H1 (cell line): Measurements from ENCODE around the gene MADD. TPM values are rescaled to one million over a fixed set of nuclear protein-coding genes. Genes with fewer than 3 reads are reported as not detected.
A peak's percentile ranks its signal among the peaks of the same experiment; 100 is the strongest.

Experiments
- CTCF ChIA-PET: fragments of 300-600 bp; sonication (Branson Sonifier 250); formaldehyde crosslinking; loops from one replicate; lab custom pipeline; 2021; ENCODE audit not compliant: partially characterized antibody; lab: Charles Lee
- POLR2A ChIA-PET: fragments of 300-600 bp; sonication (Branson Sonifier 250); formaldehyde crosslinking; loops from one replicate; lab custom pipeline; 2021; ENCODE audit warnings: inconsistent platforms; ENCODE audit not compliant: partially characterized antibody; lab: Charles Lee
- DNase-seq, 2 experiments: peaks; one replicate each; pipeline versions ENCODE4 v3.0.0 to v3.0.0-alpha.2; 2010 to 2022; ENCODE audit warnings: low spot score in 2 of 2, low read depth in 1 of 2, mixed read lengths in 1 of 2
- FAIRE-seq: peaks from 2 replicates; lab custom pipeline; 2011; peaks lifted over from hg19 to GRCh38; lab: Jason Lieb, UNC
- H2AFZ ChIP-seq: 2 replicates; pipeline ENCODE4 v1.8.1; 2012; ENCODE audit warnings: low read length, inconsistent platforms
- H2AK5ac ChIP-seq: 2 replicates; pipeline ENCODE4 v1.6.1; 2013; ENCODE audit warnings: low read depth, low read length
- H2BK120ac ChIP-seq: replicated peaks from 2 replicates; pipeline ENCODE3; 2013; ENCODE audit warnings: low read depth, low read length, inconsistent platforms
- H2BK12ac ChIP-seq: 2 replicates; pipeline ENCODE4 v1.6.1; 2013; ENCODE audit warnings: low read depth, low read length
- H2BK15ac ChIP-seq: 2 replicates; pipeline ENCODE4 v1.6.1; 2013; ENCODE audit warnings: low read length
- H2BK20ac ChIP-seq: 2 replicates; pipeline ENCODE4 v1.6.1; 2013; ENCODE audit warnings: low read length
- H2BK5ac ChIP-seq: 2 replicates; pipeline ENCODE4 v1.6.1; 2013; ENCODE audit warnings: low read depth, low read length
- H3K14ac ChIP-seq: 2 replicates; pipeline ENCODE4 v1.6.1; 2013; ENCODE audit warnings: inconsistent platforms; ENCODE audit not compliant: insufficient read length
- H3K18ac ChIP-seq: 2 replicates; pipeline ENCODE4 v1.6.1; 2013; ENCODE audit warnings: low read length; ENCODE audit errors: extremely low read depth
- H3K23ac ChIP-seq: 2 replicates; pipeline ENCODE4 v1.6.1; 2013; ENCODE audit warnings: inconsistent platforms; ENCODE audit not compliant: insufficient read length
- H3K23me2 ChIP-seq: 2 replicates; pipeline ENCODE4 v1.6.1; 2013; ENCODE audit warnings: low read depth, low read length
- H3K27ac ChIP-seq: 2 replicates; pipeline ENCODE4 v1.6.1; 2011; ENCODE audit warnings: low read depth, low read length, inconsistent platforms
- H3K27me3 ChIP-seq, 4 experiments: replicated peaks in 1 of 4; 1 replicate in 1 of 4; 2 replicates in 3 of 4; pipeline versions ENCODE4 v1.6.1 to v1.8.1; 2011 to 2013; ENCODE audit warnings: low read length in 3 of 4, mild to moderate bottlenecking in 3 of 4, inconsistent platforms in 2 of 4, mixed read lengths in 2 of 4, moderate library complexity in 1 of 4; ENCODE audit not compliant: control insufficient read depth in 3 of 4, insufficient read depth in 3 of 4; ENCODE audit errors: extremely low read depth in 1 of 4
- H3K36me3 ChIP-seq, 4 experiments: 2 replicates each; pipeline versions ENCODE4 v1.6.1 to v1.8.1; 2011 to 2013; ENCODE audit warnings: mild to moderate bottlenecking in 4 of 4, low read length in 3 of 4, moderate library complexity in 2 of 4, control low read depth in 1 of 4, inconsistent platforms in 1 of 4; ENCODE audit not compliant: insufficient read depth in 4 of 4, control insufficient read depth in 2 of 4
- H3K4ac ChIP-seq: replicated peaks from 2 replicates; pipeline ENCODE3; 2013; ENCODE audit warnings: low read length, low read depth, mixed read lengths, inconsistent platforms; ENCODE audit not compliant: insufficient read length
- H3K4me1 ChIP-seq, 4 experiments: replicated peaks in 1 of 4; 1 replicate in 1 of 4; 2 replicates in 3 of 4; pipeline versions ENCODE4 v1.6.1 to v1.8.1; 2011 to 2013; ENCODE audit warnings: low read length in 3 of 4, inconsistent platforms in 2 of 4, mixed read lengths in 1 of 4; ENCODE audit not compliant: insufficient read depth in 4 of 4, control insufficient read depth in 3 of 4
- H3K4me2 ChIP-seq, 2 experiments: 2 replicates each; pipeline versions ENCODE4 v1.6.1 to v1.8.1; 2011 to 2013; ENCODE audit warnings: low read depth in 2 of 2, low read length in 2 of 2, control low read depth in 1 of 2, inconsistent platforms in 1 of 2, mild to moderate bottlenecking in 1 of 2; ENCODE audit not compliant: insufficient read depth in 1 of 2
- H3K4me3 ChIP-seq, 4 experiments: fragments of 200-600, 300-600 bp in 1 of 4; sonication (generic), shearing (Covaris generic), sonication (Bioruptor Twin) in 1 of 4; 2 replicates each; pipeline versions ENCODE4 v1.5.1 to v1.8.1; 2011 to 2016; ENCODE audit warnings: low read length in 4 of 4, low read depth in 3 of 4, control low read depth in 2 of 4, inconsistent platforms in 2 of 4, mild to moderate bottlenecking in 2 of 4, mixed read lengths in 1 of 4, moderate library complexity in 1 of 4; ENCODE audit not compliant: insufficient read depth in 2 of 4; ENCODE audit errors: extremely low read depth in 1 of 4
- H3K56ac ChIP-seq: replicated peaks from 2 replicates; pipeline ENCODE3; 2013; ENCODE audit warnings: low read depth, mild to moderate bottlenecking, mixed read lengths, low read length, inconsistent platforms; ENCODE audit not compliant: insufficient read length
- H3K79me1 ChIP-seq: 2 replicates; pipeline ENCODE4 v1.6.1; 2013; ENCODE audit warnings: low read depth, low read length, control low read depth
- H3K79me2 ChIP-seq, 2 experiments: 2 replicates each; pipeline versions ENCODE4 v1.6.1 to v1.8.1; 2012 to 2013; ENCODE audit warnings: low read length in 2 of 2, mild to moderate bottlenecking in 2 of 2, inconsistent platforms in 1 of 2; ENCODE audit not compliant: insufficient read depth in 2 of 2, control insufficient read depth in 1 of 2
- H3K9ac ChIP-seq, 4 experiments: replicated peaks in 1 of 4; 1 replicate in 1 of 4; 2 replicates in 3 of 4; pipeline versions ENCODE4 v1.6.1 to v1.8.1; 2011 to 2013; ENCODE audit warnings: low read depth in 3 of 4, low read length in 3 of 4, control low read depth in 2 of 4, mild to moderate bottlenecking in 2 of 4, moderate library complexity in 2 of 4, inconsistent platforms in 1 of 4; ENCODE audit errors: extremely low read depth in 1 of 4
- H3K9me3 ChIP-seq, 2 experiments: 2 replicates each; pipeline versions ENCODE4 v1.6.1 to v1.8.1; 2012 to 2013; ENCODE audit warnings: mild to moderate bottlenecking in 2 of 2, moderate library complexity in 2 of 2, control low read depth in 1 of 2, inconsistent platforms in 1 of 2, low read depth in 1 of 2, low read length in 1 of 2, mixed read lengths in 1 of 2; ENCODE audit not compliant: insufficient read depth in 2 of 2
- H4K20me1 ChIP-seq, 2 experiments: replicated peaks in 1 of 2; 2 replicates each; pipeline versions ENCODE3 to v1.8.1; 2011 to 2013; ENCODE audit warnings: inconsistent platforms in 2 of 2, low read length in 2 of 2, mild to moderate bottlenecking in 1 of 2; ENCODE audit not compliant: insufficient read depth in 2 of 2, control insufficient read depth in 1 of 2
- H4K5ac ChIP-seq: 2 replicates; pipeline ENCODE4 v1.6.1; 2013; ENCODE audit warnings: low read length, low read depth, mixed read lengths, inconsistent platforms; ENCODE audit not compliant: insufficient read length
- H4K8ac ChIP-seq: 2 replicates; pipeline ENCODE4 v1.8.0; 2013; ENCODE audit warnings: mild to moderate bottlenecking, moderate library complexity, low read length, inconsistent platforms; ENCODE audit not compliant: insufficient read depth; ENCODE audit errors: extremely low read depth
- H4K91ac ChIP-seq: replicated peaks from 2 replicates; pipeline ENCODE3; 2013; ENCODE audit warnings: low read length, mixed read lengths, inconsistent platforms; ENCODE audit not compliant: insufficient read length
- BCL11A ChIP-seq, 2 experiments: IDR thresholded peaks; one replicate each; pipeline ENCODE4 v1.6.1; 2011; ENCODE audit warnings: low read depth in 2 of 2, low read length in 2 of 2, mild to moderate bottlenecking in 2 of 2
- EZH2 ChIP-seq: fragments of 200-600 bp; sonication (generic); IDR thresholded peaks from 2 replicates; pipeline ENCODE4 v1.7.1; 2012; ENCODE audit warnings: low read depth, mild to moderate bottlenecking, moderate library complexity, low read length, inconsistent platforms; ENCODE audit not compliant: severe bottlenecking
- POLR2A ChIP-seq, 2 experiments: IDR thresholded peaks; 1 replicate in 1 of 2; 2 replicates in 1 of 2; pipeline ENCODE4 v1.6.1; 2011; ENCODE audit warnings: low read depth in 2 of 2, low read length in 2 of 2, mild to moderate bottlenecking in 2 of 2; ENCODE audit errors: control extremely low read depth in 1 of 2
- SP1 ChIP-seq: IDR thresholded peaks from 2 replicates; pipeline ENCODE4 v1.6.1; 2011; ENCODE audit warnings: low read depth, low read length
- TEAD4 ChIP-seq: IDR thresholded peaks from 2 replicates; pipeline ENCODE4 v1.6.1; 2012; ENCODE audit warnings: low read depth, low read length, inconsistent platforms, mixed read lengths
- WGBS, 2 experiments: shearing (Covaris generic) in 1 of 2; methylation state at CpG; one replicate each; pipeline versions ENCODE4 v1.1.6 to v1.1.7; 2013 to 2015; ENCODE audit warnings: low lambda C conversion rate in 2 of 2, mixed read lengths in 2 of 2, inconsistent platforms in 1 of 2, low coverage in 1 of 2, missing lambda C conversion rate in 1 of 2; ENCODE audit not compliant: insufficient replicate concordance in 2 of 2, insufficient coverage in 1 of 2, insufficient read length in 1 of 2; ENCODE audit errors: extremely low coverage in 1 of 2, missing lambda C conversion rate in 1 of 2; 5-methylcytosine and 5-hydroxymethylcytosine counted together
- polyA plus RNA-seq, 7 experiments: library from polyadenylated mRNA; depleted of rRNA in 3 of 7; stranded (reverse) in 5 of 7; unstranded in 2 of 7; fragments of >200 nt in 5 of 7; fragments of 200-250 nt in 2 of 7; gene quantifications; 1 replicate in 5 of 7; 2 replicates in 1 of 7; 4 replicates in 1 of 7; pipeline versions ENCODE4 v1.2.1 to v1.2.3, GENCODE V29; 2011 to 2013; ENCODE audit warnings: missing spikeins in 2 of 7, mixed read lengths in 2 of 7
- total RNA-seq: library from RNA; stranded (reverse); fragmentation: NEBNext Ultra II Directional; extraction: Animal tissue kit (Norgen Biotek cat#: 25700); gene quantifications from 2 replicates; pipeline ENCODE4 v1.2.1, GENCODE V29; 2021

Gene MADD
- total and polyA plus RNA-seq, 2 of the 8 experiments (the other 6 are each of a cell fraction or from before 2014, with no cell fraction given) = 32.5 to 45.4 TPM

DNA sequence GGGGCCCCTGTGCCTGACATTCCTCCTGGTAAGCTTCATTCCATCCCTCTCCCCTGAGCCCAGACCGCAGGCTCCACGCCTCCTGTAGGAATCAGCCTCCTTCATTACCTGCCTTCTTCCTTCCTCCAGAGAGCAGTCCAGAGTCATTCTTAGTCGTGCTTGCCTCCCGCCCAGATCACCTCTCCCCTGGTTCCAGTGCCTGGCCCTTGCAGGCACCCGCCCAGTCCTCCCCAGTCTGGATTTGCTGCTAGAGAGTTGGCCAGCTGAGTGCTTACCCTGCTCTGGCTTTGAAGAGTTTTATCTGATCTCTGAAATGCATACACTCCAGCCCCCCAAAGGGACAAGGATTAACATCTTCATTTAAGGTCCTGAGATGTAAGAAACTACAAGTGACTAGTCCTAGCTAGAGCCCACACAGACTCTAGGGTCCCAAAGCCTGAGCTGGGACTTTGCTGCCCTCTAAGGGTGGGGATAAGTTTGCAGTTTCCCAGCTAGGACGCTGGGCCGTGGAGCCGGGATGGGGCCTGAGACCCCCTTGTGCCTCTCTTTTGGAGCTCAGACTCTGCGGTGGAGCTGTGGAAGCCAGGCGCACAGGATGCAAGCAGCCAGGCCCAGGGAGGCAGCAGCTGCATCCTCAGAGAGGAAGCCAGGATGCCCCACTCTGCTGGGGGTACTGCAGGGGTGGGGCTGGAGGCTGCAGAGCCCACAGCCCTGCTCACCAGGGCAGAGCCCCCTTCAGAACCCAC, 10.5 kb upstream of the MADD start:
- Histone ChIP-seq H3K23me2 (peaks cover 3% of the 10 kb centered on the region), H2BK15ac (no peak overlapping the region), H2BK20ac (no peak overlapping the region), H3K9ac (no peak overlapping the region), H3K79me2 (no peaks in the 10 kb centered on the region), H4K8ac (peak overlapping the region; percentile 71; the same call in 1 of the 2 replicates), H3K4me3 (no peak overlapping the region), H3K18ac (peak overlapping the region; percentile 15), H3K4ac (no peak overlapping the region), H4K20me1 (no peaks in the 10 kb centered on the region), H3K9me3 (no peaks in the 10 kb centered on the region), H2BK120ac (no peak overlapping the region), H3K27me3 (no peaks in the 10 kb centered on the region), H2AK5ac (no peak overlapping the region), H4K5ac (peak overlapping the region; percentile 47), H3K27ac (no peak overlapping the region), H2AFZ (no peak overlapping the region), H4K91ac (no peak overlapping the region), H3K14ac (no peak overlapping the region), H2BK12ac (no peak overlapping the region), H3K4me1 (peaks cover 2 to 15% (median 9%) of the 10 kb centered on the region in 4 experiments), H3K4me2 (peak overlapping the region in 1 of 2 experiments; percentile 47; a peak in 2 of 4 replicates), H2BK5ac (0 out of 2 replicates have a peak overlapping the region, but pooled peaks have one; percentile 40), H3K36me3 (no peaks in the 10 kb centered on the region; a peak in 1 of 8 replicates), H3K56ac (no peak overlapping the region), H3K79me1 (no peaks in the 10 kb centered on the region), H3K23ac (no peak overlapping the region)
- 51% methylated on average over 10 of the region's 10 CpGs; no CpG with 5 or more reads in 1 of the 2 experiments for WGBS, 2 experiments
- FAIRE-seq (peak; percentile 45), DNase-seq (peak in 1 of 2 experiments; percentile 85)
- CTCF ChIA-PET = interaction anchor here (0.6 to 7.1 kb wide), 50 partner anchors 8 to 542 kb away, joined by 3 to 127 read pairs (median 4); partner anchors contain the start of genes ACP2, ARFGAP2, DDB2 and MADD
- POLR2A ChIA-PET = interaction anchor here (0.7 to 7.1 kb wide), 14 partner anchors 8 to 559 kb away, joined by 3 to 47 read pairs (median 6); partner anchors contain the start of genes ACP2, ARFGAP2, ARHGAP1 and DDB2
- TF ChIP-seq BCL11A (IDR thresholded peaks at IDR 0.05; ENCODE audit: low read depth in 2 of 2, low read length in 2 of 2) (no peak), SP1 (no peak), POLR2A (IDR thresholded peaks at IDR 0.05; ENCODE audit: control extremely low read depth in 1 of 2, low read depth in 2 of 2, low read length in 2 of 2) (no peak), TEAD4 (no peak), EZH2 (no peak)
